ENCODE data around the gene ACTC1. TPM values are rescaled to one million over a fixed set of nuclear protein-coding genes. Genes with fewer than 3 reads are reported as not detected.

ACTC1 gene
- total RNA-seq, 2 donors from 2014 or later: 47.7 to 125 TPM

DNA sequence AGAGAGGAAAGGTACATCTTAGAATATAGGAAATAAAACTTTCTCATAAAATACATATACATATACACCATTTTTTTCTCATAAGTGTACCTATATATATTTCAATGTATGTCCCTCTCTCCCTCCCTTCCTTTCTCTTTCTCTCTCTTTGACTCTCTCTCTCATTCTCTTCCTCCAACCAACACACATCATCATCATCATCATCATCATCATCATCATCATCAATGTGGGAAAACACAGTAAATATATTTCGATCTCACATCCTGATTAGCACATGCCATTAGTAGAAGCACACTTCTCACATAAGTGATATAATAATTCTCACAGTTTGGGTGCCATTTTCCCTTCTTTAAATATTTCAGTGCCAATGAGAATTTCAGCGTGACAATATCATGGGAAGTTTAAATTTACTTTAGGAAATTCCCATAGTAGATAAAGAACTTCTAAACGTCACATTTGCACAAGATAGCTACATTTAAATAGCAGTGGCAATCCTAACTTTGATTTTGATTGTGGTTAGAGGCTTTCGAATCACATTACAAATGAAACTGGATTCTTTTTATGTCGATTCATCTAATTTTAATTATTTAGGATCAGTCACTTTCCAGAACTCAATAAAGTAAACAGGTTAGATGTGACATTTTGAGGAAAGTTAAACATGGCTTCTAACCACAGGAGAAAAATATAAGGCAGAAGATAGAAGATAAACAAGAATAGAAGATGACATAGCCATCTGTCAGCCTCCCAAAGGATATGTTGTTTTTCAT is 33.0 kb upstream of the ACTC1 start:
- Histone ChIP-seq H3K9me3 (no peaks in the 10 kb centered on the region), H3K36me3 (no peaks in the 10 kb centered on the region), H3K4me1 (ENCODE audit: control insufficient read depth in 1 of 2, low read depth in 2 of 2) (no peaks in the 10 kb centered on the region), H3K4me3 (no peak overlapping the region), H3K27me3 (replicated peaks; ENCODE audit: insufficient read depth) (no peaks in the 10 kb centered on the region), H3K27ac (no peak overlapping the region)
- ATAC-seq (ENCODE audit: insufficient number of reproducible peaks, low FRiP score, low read depth) (no peak), DNase-seq (ENCODE audit: low spot score) (no peak)
- TF ChIP-seq, protein P1, sequence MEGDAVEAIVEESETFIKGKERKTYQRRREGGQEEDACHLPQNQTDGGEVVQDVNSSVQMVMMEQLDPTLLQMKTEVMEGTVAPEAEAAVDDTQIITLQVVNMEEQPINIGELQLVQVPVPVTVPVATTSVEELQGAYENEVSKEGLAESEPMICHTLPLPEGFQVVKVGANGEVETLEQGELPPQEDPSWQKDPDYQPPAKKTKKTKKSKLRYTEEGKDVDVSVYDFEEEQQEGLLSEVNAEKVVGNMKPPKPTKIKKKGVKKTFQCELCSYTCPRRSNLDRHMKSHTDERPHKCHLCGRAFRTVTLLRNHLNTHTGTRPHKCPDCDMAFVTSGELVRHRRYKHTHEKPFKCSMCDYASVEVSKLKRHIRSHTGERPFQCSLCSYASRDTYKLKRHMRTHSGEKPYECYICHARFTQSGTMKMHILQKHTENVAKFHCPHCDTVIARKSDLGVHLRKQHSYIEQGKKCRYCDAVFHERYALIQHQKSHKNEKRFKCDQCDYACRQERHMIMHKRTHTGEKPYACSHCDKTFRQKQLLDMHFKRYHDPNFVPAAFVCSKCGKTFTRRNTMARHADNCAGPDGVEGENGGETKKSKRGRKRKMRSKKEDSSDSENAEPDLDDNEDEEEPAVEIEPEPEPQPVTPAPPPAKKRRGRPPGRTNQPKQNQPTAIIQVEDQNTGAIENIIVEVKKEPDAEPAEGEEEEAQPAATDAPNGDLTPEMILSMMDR (IDR thresholded peaks at IDR 0.05): no peak

- Histone ChIP-seq H3K27me3 (replicated peaks; ENCODE audit: insufficient read depth) (no peaks in the 10 kb centered on the region), H3K36me3 (no peaks in the 10 kb centered on the region), H3K27ac (no peak overlapping the region), H3K9me3 (no peaks in the 10 kb centered on the region), H3K4me1 (ENCODE audit: control insufficient read depth in 1 of 2, low read depth in 2 of 2) (no peaks in the 10 kb centered on the region), H3K4me3 (no peak overlapping the region)
- no peak for DNase-seq (ENCODE audit: low spot score)
- TF ChIP-seq, protein P1 (IDR thresholded peaks at IDR 0.05): no peak
- no peak for ATAC-seq (ENCODE audit: insufficient number of reproducible peaks, low FRiP score, low read depth)
These were observed 26.5 kb upstream of the ACTC1 start for GRCh38 chr15:34821831-34822230.

- Histone ChIP-seq H3K27ac (no peak overlapping the region), H3K27me3 (replicated peaks; ENCODE audit: insufficient read depth) (no peaks in the 10 kb centered on the region), H3K36me3 (no peaks in the 10 kb centered on the region), H3K9me3 (no peaks in the 10 kb centered on the region), H3K4me3 (no peak overlapping the region), H3K4me1 (ENCODE audit: control insufficient read depth in 1 of 2, low read depth in 2 of 2) (no peaks in the 10 kb centered on the region)
- no peak for ATAC-seq (ENCODE audit: insufficient number of reproducible peaks, low FRiP score, low read depth)
- no peak for DNase-seq (ENCODE audit: low spot score)
- TF ChIP-seq, protein P1 (IDR thresholded peaks at IDR 0.05): no peak
These were observed 24.8 kb upstream of the ACTC1 start for GRCh38 chr15:34820110-34820509.

GRCh38 chr15:34818526-34818925 is 23.2 kb upstream of the ACTC1 start:
- no peaks in the 10 kb centered on the region for H3K36me3 ChIP-seq
- H3K27ac ChIP-seq: no peak overlapping the region
- peaks cover 0 to 3% of the 10 kb centered on the region in 2 donors for H3K4me1 ChIP-seq (ENCODE audit: control insufficient read depth in 1 of 2, low read depth in 2 of 2)
- H3K9me3 ChIP-seq: no peaks in the 10 kb centered on the region
- TF ChIP-seq, protein P1 (IDR thresholded peaks at IDR 0.05): no peak
- H3K27me3 ChIP-seq (replicated peaks; ENCODE audit: insufficient read depth): no peaks in the 10 kb centered on the region
- ATAC-seq (ENCODE audit: insufficient number of reproducible peaks, low FRiP score, low read depth) (no peak), DNase-seq (ENCODE audit: low spot score) (no peak)
- H3K4me3 ChIP-seq: no peak overlapping the region

DNA sequence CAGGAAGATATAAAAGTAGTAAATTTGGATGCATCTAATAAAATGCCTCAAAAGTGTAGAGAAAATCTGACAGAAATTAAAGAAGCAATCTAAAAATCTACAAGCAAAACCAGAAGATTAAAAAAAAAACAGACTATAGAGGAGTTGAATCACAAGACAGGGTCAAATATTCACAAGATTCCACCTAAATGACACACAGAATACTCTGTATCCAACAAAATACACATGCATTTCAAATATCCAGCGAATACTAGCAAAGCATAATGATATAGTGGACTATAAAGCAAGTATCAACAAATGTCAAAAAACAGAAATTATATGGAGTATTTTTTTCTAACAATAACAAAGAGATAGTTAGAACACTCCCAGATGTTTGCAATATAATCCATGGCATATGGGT is 20.5 kb upstream of the ACTC1 start:
- Histone ChIP-seq H3K36me3 (no peaks in the 10 kb centered on the region), H3K27me3 (replicated peaks; ENCODE audit: insufficient read depth) (no peaks in the 10 kb centered on the region), H3K4me3 (no peak overlapping the region), H3K9me3 (no peaks in the 10 kb centered on the region), H3K4me1 (ENCODE audit: control insufficient read depth in 1 of 2, low read depth in 2 of 2) (peaks cover 14 to 23% of the 10 kb centered on the region in 2 donors), H3K27ac (no peak overlapping the region)
- DNase-seq (ENCODE audit: low spot score) (no peak), ATAC-seq (ENCODE audit: insufficient number of reproducible peaks, low FRiP score, low read depth) (no peak)
- TF ChIP-seq, protein P1 (IDR thresholded peaks at IDR 0.05): no peak
